Activated CD4-positive, CD25-positive, alpha-beta regulatory T cell treated with anti-CD3 and anti-CD28 coated beads, Interleukin-2, amount 50 U/mL, for 24 hours (primary cell): ENCODE measurements around the gene CRYBG3.

Source experiments
- ATAC-seq, 2 donors: fragments of 150-1000 bp; cut with Tn5 transposase; one replicate each; pipeline ENCODE4 v1.10.0; 2021; ENCODE audit warnings: mild to moderate bottlenecking in 1 of 2, moderate library complexity in 1 of 2

CRYBG3 gene

DNA sequence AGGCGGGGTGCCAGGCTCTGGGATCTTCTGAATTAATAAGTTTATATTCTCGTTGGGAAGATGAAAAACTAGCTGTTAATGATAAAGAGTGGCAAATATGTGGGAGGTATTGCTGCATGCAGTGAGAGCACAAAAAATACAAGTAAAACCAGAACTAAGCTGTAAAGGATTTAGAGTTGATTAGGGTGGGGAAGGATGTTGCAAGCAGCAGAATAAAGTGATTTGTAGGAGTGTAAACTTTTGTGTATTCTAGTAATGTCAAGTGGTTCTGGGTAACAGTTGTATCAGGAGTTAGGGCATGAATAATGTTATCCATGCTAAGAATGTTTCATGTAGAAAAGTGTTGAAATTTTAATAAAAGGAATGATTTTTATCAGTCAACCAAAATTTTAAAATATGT lies 18.1 kb downstream of the CRYBG3 start:
- ATAC-seq: no peak

DNA sequence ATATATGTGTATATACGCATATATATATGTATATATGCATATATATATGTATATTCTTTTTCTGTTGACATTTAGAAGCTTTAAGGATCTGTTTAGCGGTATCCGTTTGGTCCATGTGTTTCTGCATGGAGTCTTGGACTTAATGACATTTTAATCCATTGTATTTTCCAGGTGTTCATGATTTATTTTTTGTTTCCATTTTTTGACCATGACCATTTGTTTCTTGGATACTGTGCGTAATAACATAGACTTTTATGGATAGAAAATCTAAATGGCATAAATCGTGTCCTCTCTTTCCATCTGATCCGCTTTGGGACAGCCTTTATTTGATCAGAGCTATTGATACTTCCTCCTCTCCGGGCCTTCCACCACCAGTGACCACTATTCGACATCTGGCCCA lies 19.5 kb downstream of the CRYBG3 start:
- ATAC-seq: no peak

DNA sequence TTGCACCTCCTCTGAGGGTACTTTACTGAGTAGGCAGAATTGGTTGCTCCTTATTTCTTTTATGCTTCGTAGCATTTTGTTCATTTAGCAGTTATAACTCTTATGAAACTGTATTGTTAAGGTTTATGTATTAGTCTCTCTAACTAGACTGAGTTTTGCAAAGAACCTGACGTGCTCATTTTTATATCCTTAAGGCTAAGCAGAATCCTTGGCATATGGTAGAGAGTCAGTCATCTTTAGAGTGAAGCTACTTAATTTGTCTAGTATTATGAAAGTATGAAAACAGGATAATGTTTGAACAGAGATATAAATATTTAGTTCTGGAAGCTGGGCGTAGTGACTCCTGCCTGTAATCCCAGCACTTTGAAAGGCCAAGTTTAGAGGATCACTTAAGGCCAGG lies 20.1 kb downstream of the CRYBG3 start:
- no peak for ATAC-seq

DNA sequence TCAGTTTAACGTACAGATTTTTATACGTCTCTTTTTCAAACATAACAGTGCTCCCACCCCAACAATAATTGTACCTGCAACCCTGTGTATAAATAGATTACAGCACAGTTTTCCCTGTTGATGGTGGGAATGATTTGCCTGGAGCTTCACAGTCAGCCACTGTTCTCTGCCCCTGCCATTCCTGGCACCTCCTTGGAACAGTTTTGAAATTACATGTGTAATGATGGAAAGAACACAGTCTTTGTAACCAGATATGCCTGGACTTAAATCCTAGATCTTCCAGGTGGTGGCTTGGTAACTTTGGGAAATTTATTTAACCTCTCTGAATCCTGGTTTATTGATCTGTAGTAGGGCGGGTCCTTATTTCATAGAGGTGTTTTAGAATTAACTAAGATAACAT lies 27.0 kb downstream of the CRYBG3 start:
- no peak for ATAC-seq

DNA sequence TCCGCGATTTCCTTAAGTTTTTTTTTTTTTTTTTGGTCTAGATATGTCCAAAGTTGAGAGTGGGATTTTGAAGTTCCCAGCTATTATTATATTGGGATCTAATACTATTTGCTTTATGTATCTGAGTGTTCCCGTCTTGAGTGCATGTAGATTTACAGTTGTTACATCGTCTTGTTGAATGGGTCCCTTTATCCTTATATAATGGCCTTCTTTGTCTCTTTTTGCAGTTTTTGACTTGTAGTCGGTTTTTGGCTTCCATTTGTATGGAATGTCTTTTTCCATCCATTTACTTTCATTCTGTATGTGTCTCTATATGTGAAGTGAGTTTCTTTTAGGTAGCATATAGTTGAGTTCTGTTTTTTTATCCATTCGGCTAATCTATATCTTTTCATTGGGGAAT lies 35.6 kb downstream of the CRYBG3 start:
- no peak for ATAC-seq

DNA sequence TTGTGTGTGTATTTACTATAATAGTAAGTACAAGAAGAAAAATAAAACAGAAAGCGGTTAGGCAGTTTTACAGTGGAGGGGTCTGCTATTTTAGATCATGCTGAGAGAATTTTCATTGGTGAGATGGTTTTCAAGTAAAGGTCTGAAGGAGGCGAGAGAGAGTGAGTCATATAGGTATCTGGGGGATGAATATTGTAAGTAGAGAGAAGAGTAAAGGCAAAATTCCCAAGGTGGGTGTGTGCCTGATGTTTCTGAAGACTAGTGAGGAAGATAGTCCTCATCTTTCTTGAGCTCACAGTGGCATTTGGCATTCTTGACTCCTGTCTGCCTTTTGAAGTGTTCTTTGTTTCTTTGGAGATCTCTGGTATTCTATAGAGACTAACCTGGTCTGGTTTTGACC lies 38.6 kb downstream of the CRYBG3 start:
- ATAC-seq: no peak

DNA sequence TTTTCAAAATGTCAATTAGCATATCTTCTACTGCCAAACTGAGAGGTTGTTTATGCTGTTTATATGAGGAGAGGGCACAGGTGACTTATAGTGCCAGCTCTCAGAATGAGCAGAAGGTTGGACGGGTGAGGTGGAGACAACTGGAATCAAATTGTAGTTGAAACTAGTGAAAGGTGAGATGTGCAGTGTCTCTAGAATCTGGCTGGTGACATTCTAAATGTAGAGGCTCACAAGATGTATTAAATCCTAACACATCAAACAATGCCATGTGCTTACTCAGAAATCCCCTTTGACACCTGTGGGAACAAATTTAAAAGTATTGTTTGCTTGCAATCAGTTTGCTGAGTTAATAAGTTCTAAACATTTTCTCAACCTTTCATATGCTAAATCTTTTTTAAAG lies 40.8 kb downstream of the CRYBG3 start:
- no peak for ATAC-seq

DNA sequence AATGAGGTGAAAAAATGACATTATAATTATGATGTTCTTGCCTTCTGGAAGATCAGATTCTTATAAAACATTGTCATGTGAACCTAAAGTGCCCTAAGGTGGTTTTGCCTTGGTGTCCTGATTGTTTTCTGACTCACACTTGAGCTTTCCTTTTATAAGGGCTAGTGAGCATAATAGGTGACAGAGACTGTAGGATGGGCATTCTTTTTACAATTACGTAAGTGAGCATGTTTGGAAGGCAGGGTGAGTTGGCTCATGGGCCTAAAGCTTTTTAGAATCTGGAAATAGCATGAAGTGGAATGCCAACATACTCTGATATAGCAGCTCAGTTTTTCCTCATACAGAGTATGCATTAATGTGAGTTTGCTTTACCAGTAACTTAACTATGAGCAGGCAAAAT lies 41.2 kb downstream of the CRYBG3 start:
- no peak for ATAC-seq

DNA sequence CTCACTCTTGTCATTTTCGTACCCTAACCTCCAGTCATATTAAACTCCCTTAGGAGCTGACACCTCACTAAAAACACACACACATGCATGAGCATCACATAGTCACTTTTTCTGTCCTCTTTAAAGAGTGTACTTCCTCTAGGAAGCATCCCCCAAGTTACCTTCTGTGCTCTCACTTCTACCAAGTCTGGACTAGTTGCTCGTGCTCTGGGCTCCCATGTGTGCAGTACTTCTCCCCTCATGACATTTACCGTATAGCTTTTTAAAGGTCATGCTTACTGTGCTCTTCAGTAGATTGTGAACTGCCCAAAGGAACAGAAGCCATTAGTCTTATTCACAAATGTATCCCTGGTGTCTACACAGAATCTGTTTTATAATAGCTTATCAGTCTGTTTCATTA lies 42.0 kb downstream of the CRYBG3 start:
- no peak for ATAC-seq

DNA sequence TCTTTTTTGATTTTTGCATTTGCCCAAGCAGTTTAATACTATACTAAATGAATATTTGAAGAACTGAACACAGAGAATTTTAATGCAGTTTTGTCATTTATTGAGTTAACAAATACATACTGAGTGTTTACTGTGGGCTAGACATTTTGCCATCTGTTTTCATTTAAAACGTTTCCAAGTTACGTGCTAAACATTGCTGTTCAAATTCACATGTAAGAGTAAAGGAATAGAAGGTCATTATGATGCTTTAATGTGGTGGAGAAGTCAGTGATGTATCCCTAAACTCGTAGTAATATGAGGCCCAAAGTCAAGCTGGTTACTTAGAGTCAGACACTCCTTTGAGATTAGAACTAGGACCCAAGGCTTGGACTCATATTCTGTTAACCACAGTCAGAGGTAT lies 49.4 kb downstream of the CRYBG3 start:
- no peak for ATAC-seq

DNA sequence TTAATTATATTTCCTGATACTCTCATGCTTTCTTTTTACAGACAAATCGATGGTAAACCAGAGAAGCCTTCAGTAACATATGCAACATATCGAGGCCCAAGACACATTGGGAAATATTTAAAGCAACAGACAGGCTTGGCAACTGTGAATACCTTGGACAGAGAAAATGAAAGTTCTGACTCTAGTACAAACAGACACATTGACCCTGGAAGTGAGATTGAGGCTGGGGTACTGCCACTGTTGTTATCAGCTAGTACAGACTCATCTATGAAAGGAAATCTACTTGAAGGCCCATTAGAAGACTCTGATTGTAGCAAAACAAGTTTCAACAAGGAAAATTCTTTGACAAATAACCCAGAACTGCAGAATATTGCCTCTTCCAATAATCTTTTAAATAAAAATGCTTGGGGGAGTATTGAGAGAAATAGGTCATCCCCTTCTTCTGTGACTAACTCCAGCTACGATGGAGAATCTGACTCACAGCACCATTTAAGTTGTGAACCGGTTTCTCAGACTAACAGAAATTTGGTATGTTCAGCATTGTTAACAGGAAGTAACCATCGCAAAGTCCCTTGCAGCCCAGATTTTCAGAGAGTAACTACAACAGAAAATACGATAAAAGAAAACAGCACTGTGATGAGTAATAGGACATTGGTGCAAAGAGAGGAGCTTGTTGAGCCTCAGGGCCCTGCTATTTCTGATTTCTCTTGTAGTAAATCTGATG lies 50.2 kb downstream of the CRYBG3 start:
- peak; percentile 89 to 94 for ATAC-seq

DNA sequence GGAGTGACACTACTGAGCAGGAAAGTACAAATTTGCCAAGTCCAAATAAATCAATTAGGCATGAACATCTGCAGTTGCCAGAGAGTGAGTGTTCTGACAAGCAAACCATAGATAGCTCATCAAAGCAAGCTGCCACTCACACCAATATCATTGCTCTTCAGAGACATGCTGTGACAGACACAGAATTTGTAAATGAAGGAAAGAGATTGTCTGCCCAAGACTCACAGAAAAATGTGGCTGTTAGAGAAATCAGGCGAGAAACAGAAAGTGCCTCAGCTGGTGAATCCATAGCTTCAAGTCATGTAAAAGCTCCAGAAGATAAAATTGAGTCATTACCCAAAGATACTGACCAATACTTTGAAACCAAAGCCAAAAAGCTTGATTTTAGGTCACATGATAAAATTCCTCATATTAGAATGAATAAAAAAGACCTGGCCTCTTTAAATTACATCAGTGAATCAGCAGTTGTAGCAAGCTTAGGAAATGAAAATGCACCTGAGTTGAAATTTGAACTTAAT lies 50.8 kb downstream of the CRYBG3 start:
- peak in 1 of 2 donors; percentile 22 for ATAC-seq

DNA sequence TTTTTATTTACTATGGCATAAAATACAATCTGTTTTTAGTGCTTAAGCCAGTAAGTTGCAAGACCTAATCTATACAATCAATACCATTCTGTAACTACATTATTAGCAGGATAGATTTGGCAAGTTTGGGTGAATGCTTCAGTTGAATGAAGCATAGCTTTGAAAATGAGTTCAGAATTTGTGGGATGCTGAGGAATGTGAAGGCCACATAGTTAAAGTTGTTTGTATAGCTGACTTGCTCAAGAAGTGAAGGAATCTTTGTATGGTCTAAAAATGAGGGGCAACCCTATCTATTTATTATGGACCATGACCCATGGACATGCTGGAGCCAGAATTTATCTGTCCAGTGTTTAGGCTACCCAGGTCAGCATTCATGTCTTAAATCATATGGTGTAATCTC lies 58.5 kb downstream of the CRYBG3 start:
- no peak for ATAC-seq

DNA sequence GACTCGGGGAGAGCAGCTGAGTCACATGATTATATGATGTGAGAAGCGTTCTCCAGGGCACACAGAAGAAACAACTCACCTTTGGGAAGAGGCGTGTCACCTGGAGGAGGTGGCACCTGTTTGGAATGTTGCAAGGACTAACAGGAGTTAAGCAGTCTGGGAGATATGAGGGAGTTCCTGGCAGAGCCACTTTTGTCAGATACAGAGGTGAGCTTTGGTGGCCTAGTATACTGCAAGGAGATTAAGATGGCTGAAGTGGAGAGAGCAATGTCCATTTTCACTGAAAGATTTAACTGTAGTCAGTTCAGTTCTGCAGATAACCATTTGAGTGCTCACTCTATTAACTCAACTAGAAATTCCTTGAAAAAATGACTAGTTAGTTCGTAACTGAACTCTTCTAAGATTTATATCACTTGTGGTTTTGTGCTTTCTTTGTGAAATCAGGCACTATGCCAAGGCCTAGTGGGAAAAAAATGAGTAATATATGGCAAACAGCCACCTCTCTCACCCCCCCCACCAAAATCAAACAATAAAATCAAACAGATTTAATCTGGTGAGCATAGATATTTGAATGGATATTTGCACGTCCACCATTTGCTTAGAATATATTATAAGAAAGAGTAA lies 61.3 kb downstream of the CRYBG3 start:
- peak; percentile 48 to 51 for ATAC-seq

DNA sequence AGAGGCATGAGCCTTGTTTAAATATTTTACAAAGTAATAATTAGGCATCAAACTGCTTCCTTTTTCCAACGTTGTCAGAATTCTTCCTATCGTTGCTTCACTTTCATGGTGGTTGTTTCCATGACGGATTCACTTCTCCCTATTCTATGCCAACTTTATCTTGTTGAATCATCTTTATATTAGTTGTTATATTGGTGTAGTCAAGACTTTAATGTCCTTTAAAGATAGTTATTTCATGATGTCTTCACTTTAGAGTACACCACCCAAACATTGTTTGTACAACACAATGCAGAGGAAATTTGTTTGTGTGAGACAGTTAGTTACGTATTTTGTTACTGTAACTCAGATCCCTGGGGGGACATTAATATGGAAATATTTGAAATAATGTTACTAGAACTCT lies 61.9 kb downstream of the CRYBG3 start:
- no peak for ATAC-seq

DNA sequence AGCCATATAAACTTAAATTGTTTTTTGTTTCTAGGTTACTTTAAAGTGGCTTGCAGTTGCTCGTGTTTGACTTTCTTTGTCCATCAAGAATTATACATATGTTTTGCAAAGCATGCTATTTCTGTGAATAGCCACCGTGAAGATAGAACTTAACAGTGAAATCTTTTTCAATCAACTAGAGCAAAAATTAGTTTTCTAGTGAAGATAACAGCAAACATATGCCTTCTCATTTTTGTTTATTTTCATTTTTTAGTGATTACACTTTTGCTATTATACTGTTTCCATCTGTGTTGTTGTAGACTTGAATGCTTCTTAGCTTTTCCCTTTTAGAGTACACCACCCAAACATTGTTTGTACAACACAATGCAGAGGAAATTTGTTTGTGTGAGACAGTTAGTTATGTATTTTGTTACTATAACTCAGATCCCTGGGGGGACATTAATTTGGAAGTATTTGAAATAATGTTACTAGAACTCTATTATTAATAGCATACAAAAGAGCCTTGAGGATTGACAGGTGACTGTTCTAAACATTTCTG lies 62.8 kb downstream of the CRYBG3 start:
- ATAC-seq: no peak

DNA sequence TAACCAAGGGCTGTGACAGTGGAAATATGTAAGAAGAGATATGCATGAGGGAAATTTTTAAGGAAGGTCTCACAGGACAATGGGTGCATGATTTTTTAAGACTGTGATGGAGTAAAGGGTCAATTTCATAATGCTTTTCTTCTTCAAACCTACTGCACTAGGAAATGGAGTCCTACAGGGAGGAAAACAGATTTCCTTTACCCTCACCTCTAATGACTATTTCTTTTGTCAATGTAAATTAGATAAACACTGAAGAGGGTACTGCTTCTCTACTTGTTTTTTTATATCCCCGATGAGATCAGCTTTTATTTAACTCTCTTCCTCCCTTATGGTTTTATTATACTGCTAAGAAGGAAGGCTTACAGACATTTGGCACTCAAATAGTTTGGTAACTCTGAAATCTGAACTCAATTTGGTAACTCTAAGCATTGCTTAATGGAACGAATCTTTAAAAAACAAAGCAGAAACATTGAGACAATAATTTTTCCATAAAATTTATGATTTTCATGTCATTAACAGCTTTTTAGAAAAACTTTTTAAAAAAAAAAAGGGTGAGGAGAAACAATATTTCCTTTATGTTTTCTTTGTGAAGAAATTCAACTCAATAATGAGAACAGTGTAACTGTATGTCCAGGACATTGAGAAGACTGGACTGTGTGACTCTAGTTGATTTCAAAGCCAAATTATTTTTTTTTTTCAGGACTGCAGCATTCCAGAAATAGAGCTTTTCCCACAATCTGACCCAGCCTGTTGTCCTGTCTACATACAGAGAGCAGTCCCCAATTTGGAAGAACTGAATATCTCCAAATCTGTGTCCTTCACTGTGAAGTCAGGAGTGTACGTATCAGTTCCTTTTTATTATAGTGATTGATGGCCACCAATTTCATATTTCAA lies 64.4 kb downstream of the CRYBG3 start:
- ATAC-seq: no peak

DNA sequence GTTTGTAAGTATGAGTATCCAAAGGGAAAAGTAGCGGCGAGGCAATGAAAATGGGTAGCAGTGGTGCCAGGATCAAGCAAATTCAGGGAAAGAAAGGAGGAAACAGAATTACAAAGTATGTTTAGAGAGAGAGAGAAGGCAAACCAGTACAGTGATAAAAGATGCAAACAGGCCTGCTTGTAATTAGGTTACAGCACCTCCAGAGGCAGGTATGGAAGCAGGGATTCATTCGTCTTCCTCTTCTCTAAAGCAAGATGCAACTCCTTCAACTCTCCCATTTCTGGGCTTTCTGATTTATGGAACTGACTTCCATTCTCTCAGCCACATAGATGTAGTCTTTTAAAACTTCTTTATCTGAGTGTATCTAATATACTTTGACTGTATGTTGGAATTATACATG lies 68.0 kb downstream of the CRYBG3 start:
- no peak for ATAC-seq

DNA sequence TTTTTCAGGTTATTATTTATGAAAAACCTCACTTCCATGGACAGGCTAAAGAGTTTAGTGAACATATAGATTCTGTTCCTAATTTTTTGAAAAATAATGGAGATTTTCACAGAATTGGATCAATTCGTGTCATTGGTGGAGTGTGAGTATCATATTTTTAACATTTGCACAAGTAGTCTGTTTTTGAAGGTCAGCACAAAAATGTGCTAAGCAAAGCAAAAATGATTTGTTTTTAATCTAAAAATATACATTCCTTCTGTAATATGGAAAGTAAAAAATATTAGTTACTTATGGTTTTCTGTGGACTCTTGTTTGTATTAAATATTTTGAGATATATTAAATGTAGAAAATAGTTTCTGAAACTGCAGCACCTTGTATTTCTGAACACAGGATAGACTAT lies 71.0 kb downstream of the CRYBG3 start:
- no peak for ATAC-seq

DNA sequence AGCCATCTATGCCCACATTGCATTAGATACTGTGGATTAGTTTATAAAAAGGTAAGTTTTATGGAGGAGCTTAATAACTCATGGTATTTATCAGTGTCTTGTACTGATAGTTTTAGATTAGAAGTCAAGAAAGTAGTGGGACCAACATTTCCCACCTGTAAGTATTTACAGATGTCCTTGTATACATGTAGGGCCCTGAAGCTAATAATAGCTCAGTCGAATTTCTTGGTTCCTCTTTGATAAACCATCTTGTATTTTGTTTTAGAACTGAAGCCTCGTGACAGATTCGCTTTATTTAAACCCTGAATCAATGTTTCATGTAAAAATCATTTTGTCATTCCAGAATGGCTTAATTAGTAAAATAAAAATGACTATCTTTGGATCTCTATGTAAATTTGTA lies 73.4 kb downstream of the CRYBG3 start:
- no peak for ATAC-seq

DNA sequence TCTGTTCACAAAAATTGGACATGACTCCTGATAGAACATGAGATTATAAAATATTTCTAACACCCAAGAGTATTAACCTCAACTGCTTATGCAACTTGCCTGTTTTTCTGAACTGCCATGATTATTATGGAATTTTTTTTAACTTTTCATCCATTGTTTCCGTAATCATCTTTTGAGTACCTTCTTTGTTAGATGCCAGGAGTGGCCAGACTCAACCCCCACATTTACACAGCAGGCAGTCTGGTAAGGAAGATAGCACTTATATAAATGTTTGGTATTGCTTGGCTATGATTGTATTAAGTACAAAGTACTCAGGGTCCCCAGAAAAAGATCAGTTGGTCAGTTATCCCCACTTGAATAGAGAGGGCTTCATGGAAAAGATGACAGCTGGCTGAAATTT lies 74.3 kb downstream of the CRYBG3 start:
- no peak for ATAC-seq

DNA sequence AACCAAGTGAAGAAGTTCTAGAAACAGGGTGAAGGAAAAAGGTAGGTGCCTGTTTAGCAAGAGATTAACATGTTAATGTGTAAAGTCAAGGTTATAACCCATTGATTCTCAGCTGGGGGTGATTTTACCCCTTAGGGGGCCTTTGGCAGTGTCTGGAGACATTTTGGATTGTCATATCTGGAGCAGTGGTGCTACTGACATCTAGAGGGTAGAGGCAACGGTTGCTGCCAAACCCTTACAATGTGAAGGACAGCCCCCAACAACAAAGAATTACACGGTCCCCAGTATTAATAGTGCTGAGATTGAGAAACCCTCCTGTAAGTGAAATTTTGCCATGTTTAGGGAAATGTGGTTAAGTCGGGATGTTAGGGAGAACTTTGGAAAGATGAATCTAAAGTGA lies 74.7 kb downstream of the CRYBG3 start:
- no peak for ATAC-seq

DNA sequence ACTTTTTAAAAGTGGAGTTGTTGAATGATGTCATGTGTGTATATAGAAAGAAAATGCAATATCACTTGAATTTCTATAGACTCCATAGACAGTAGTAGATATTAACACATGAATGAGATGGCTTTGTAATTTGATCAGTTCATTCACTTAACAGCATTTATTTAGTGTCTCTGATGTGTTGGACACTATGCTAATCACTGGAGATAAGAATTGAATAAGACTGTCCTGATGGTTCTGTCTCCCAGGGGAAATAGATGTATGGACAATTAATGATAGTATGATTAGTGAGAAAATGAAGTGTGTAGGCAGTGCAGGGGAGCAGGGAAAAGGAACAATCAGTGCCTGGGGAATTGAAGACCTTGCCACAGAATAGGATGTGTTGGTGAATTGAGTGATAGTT lies 77.5 kb downstream of the CRYBG3 start:
- no peak for ATAC-seq
